Mucosa of rectum (tissue), 2 donors: ENCODE data around the gene ZNF595.
"Not testable (repeated sequence)": the region's sequence is repeated elsewhere in the genome, so short reads cannot be mapped to it uniquely, and the experiment has no call there.

Experiments used
- H3K27ac ChIP-seq, 2 donors: one replicate each; pipeline ENCODE4 v1.7.0; 2013; ENCODE audit warnings: inconsistent platforms in 2 of 2, low read depth in 2 of 2, low read length in 2 of 2
- H3K27me3 ChIP-seq, 2 donors: one replicate each; pipeline ENCODE4 v1.7.0; 2013; ENCODE audit warnings: low read length in 2 of 2; ENCODE audit not compliant: control insufficient read depth in 2 of 2, insufficient read depth in 2 of 2
- H3K36me3 ChIP-seq, 2 donors: one replicate each; pipeline ENCODE4 v1.7.0; 2013; ENCODE audit warnings: low read length in 2 of 2; ENCODE audit not compliant: control insufficient read depth in 2 of 2, insufficient read depth in 2 of 2
- H3K4me1 ChIP-seq, 2 donors: one replicate each; pipeline ENCODE4 v1.7.0; 2013; ENCODE audit warnings: low read length in 2 of 2, mild to moderate bottlenecking in 1 of 2; ENCODE audit not compliant: control insufficient read depth in 2 of 2, insufficient read depth in 2 of 2
- H3K4me3 ChIP-seq, 2 donors: one replicate each; pipeline ENCODE4 v1.7.0; 2013; ENCODE audit warnings: low read length in 2 of 2
- H3K9ac ChIP-seq, 2 donors: one replicate each; pipeline ENCODE4 v1.7.0; 2013; ENCODE audit warnings: low read length in 2 of 2, low read depth in 1 of 2, mild to moderate bottlenecking in 1 of 2
- H3K9me3 ChIP-seq, 2 donors: one replicate each; pipeline ENCODE4 v1.7.0; 2013; ENCODE audit warnings: low read length in 2 of 2; ENCODE audit not compliant: control insufficient read depth in 2 of 2
- donor health status: healthy.
- donor health status: Normal muscosa, but diverticular disease.

The ZNF595 gene

GRCh38 chr4:85951-86350 is 32.8 kb downstream of the ZNF595 start:
- H3K27ac ChIP-seq, result no peak overlapping the region
- H3K9me3 ChIP-seq, result peaks cover 57% of the 10 kb centered on the region in 2 donors
- peaks cover 20 to 30% of the 10 kb centered on the region in 2 donors for H3K36me3 ChIP-seq
- H3K4me3 ChIP-seq, result peak overlapping the region in 1 of 2 donors; percentile 10
- no peaks in the 10 kb centered on the region for H3K4me1 ChIP-seq
- H3K27me3 ChIP-seq, result no peaks in the 10 kb centered on the region
- H3K9ac ChIP-seq, result no peak overlapping the region

- H3K4me1 ChIP-seq, H3K9ac ChIP-seq, H3K4me3 ChIP-seq, H3K27ac ChIP-seq, H3K27me3 ChIP-seq: not testable (repeated sequence)
- Histone ChIP-seq H3K9me3 (peaks cover 55 to 64% of the 10 kb centered on the region in 2 donors), H3K36me3 (peaks cover 20 to 26% of the 10 kb centered on the region in 2 donors)
These were observed 33.6 kb downstream of the ZNF595 start for GRCh38 chr4:86559-87324.

- Histone ChIP-seq H3K4me1 (no peaks in the 10 kb centered on the region), H3K4me3 (no peak overlapping the region), H3K9me3 (peaks cover 38 to 40% of the 10 kb centered on the region in 2 donors), H3K9ac (no peak overlapping the region), H3K27me3 (no peaks in the 10 kb centered on the region), H3K36me3 (no peaks in the 10 kb centered on the region), H3K27ac (no peak overlapping the region)
These were observed 45.3 kb downstream of the ZNF595 start for GRCh38 chr4:98386-98785.

GRCh38 chr4:99863-100262 is 46.7 kb downstream of the ZNF595 start:
- H3K9ac ChIP-seq, result no peak overlapping the region
- no peak overlapping the region for H3K27ac ChIP-seq
- no peaks in the 10 kb centered on the region for H3K27me3 ChIP-seq
- H3K4me3 ChIP-seq, result no peak overlapping the region
- peaks cover 32 to 35% of the 10 kb centered on the region in 2 donors for H3K9me3 ChIP-seq
- H3K4me1 ChIP-seq, result no peaks in the 10 kb centered on the region
- no peaks in the 10 kb centered on the region for H3K36me3 ChIP-seq

GRCh38 chr4:107083-107443 is 53.9 kb downstream of the ZNF595 start:
- Histone ChIP-seq H3K9ac (no peak overlapping the region), H3K4me3 (no peak overlapping the region), H3K27me3 (peaks cover 4 to 7% of the 10 kb centered on the region in 2 donors), H3K36me3 (no peaks in the 10 kb centered on the region), H3K27ac (no peak overlapping the region), H3K9me3 (peaks cover 15 to 27% of the 10 kb centered on the region in 2 donors), H3K4me1 (no peaks in the 10 kb centered on the region)

- Histone ChIP-seq H3K4me3 (no peak overlapping the region), H3K27me3 (peaks cover 4 to 7% of the 10 kb centered on the region in 2 donors), H3K9me3 (peaks cover 10 to 21% of the 10 kb centered on the region in 2 donors), H3K36me3 (no peaks in the 10 kb centered on the region), H3K27ac (no peak overlapping the region), H3K9ac (no peak overlapping the region), H3K4me1 (no peaks in the 10 kb centered on the region)
These were observed 54.6 kb downstream of the ZNF595 start for GRCh38 chr4:107444-108429.

- Histone ChIP-seq H3K27me3 (peaks cover 4 to 7% of the 10 kb centered on the region in 2 donors), H3K36me3 (no peaks in the 10 kb centered on the region), H3K4me1 (no peaks in the 10 kb centered on the region), H3K27ac (no peak overlapping the region), H3K4me3 (no peak overlapping the region), H3K9ac (no peak overlapping the region), H3K9me3 (peaks cover 0 to 9% of the 10 kb centered on the region in 2 donors)
These were observed 59.6 kb downstream of the ZNF595 start for GRCh38 chr4:112771-113170.

GRCh38 chr4:113732-114131 is 60.6 kb downstream of the ZNF595 start:
- H3K4me1 ChIP-seq, result no peaks in the 10 kb centered on the region
- no peak overlapping the region for H3K27ac ChIP-seq
- H3K9ac ChIP-seq, result no peak overlapping the region
- no peaks in the 10 kb centered on the region for H3K27me3 ChIP-seq
- H3K9me3 ChIP-seq, result peaks cover 0 to 5% of the 10 kb centered on the region in 2 donors
- no peaks in the 10 kb centered on the region for H3K36me3 ChIP-seq
- no peak overlapping the region for H3K4me3 ChIP-seq

GRCh38 chr4:114149-114548 is 61.0 kb downstream of the ZNF595 start:
- H3K27me3 ChIP-seq, result no peaks in the 10 kb centered on the region
- H3K4me1 ChIP-seq, result no peaks in the 10 kb centered on the region
- H3K9ac ChIP-seq, result no peak overlapping the region
- peaks cover 0 to 5% of the 10 kb centered on the region in 2 donors for H3K9me3 ChIP-seq
- no peaks in the 10 kb centered on the region for H3K36me3 ChIP-seq
- H3K4me3 ChIP-seq, result no peak overlapping the region
- no peak overlapping the region for H3K27ac ChIP-seq

GRCh38 chr4:116499-116898 is 63.4 kb downstream of the ZNF595 start:
- Histone ChIP-seq H3K36me3 (no peaks in the 10 kb centered on the region), H3K27me3 (no peaks in the 10 kb centered on the region), H3K9me3 (peaks cover 3 to 4% of the 10 kb centered on the region in 2 donors), H3K9ac (no peak overlapping the region), H3K27ac (no peak overlapping the region), H3K4me1 (no peaks in the 10 kb centered on the region), H3K4me3 (no peak overlapping the region)
